HCT116 (cell line): Measurements from ENCODE around the gene THSD4. TPM values are rescaled to one million over a fixed set of nuclear protein-coding genes. Genes with fewer than 3 reads are reported as not detected.

Experiments used
- ATAC-seq: fragments of 200-7000 bp; cut with Tn5 transposase; 2 replicates; pipeline ENCODE4 v1.9.1; 2020; ENCODE audit warnings: mild to moderate bottlenecking, moderate library complexity
- BruUV-seq: library from RNA; stranded (reverse); fragments of 400-500 nt; replicated peaks from 2 replicates; lab custom pipeline; 2021; lab: Mats Ljungman, UMichigan
- CTCF ChIA-PET: fragments of 300-600 bp; sonication (Branson Sonifier 250); formaldehyde crosslinking; loops from one replicate; lab custom pipeline; 2021; ENCODE audit warnings: antibody characterized with exemption; lab: Charles Lee
- POLR2A ChIA-PET: fragments of 300-600, 350-600 bp; sonication (Branson Sonifier 250); formaldehyde crosslinking; loops from one replicate; lab custom pipeline; 2021; ENCODE audit warnings: antibody characterized with exemption; lab: Charles Lee
- RAD21 ChIA-PET, 2 experiments: fragments of 300-600 bp; sonication (Branson Sonifier 250); formaldehyde crosslinking; loops; one replicate each; lab custom pipeline; 2023; ENCODE audit warnings: low total read pairs in 2 of 2; ENCODE audit not compliant: uncharacterized antibody in 2 of 2, unreplicated experiment in 2 of 2, low non-redundant PET in 1 of 2; lab: Charles Lee
- DNase-seq: peaks from one replicate; pipeline ENCODE4 v3.0.0-alpha.2; 2010; ENCODE audit warnings: low read depth, low spot score
- H2AFZ ChIP-seq: fragments of 200-600 bp; shearing (Covaris generic), sonication (generic); 2 replicates; pipeline ENCODE4 v1.6.1; 2017; ENCODE audit warnings: low read depth, mixed run types, mixed read lengths, antibody characterized with exemption, low read length; ENCODE audit not compliant: poor library complexity, severe bottlenecking
- H3K27ac ChIP-seq: 2 replicates; pipeline ENCODE4 v1.5.1; 2012; ENCODE audit warnings: low read depth, low read length
- H3K27me3 ChIP-seq: fragments of 200-600 bp; sonication (generic); 2 replicates; pipeline ENCODE4 v1.6.1; 2016; ENCODE audit warnings: mixed run types, low read length, mixed read lengths; ENCODE audit not compliant: insufficient read depth
- H3K36me3 ChIP-seq, 2 experiments: fragments of 200-500 bp in 1 of 2; fragments of 200-600 bp in 1 of 2; sonication (Bioruptor generic) in 1 of 2; sonication (generic) in 1 of 2; 2 replicates each; pipeline versions ENCODE4 v1.5.1 to v1.6.1; 2014 to 2016; ENCODE audit warnings: low read length in 2 of 2, inconsistent platforms in 1 of 2, mixed read lengths in 1 of 2, mixed run types in 1 of 2; ENCODE audit not compliant: insufficient read depth in 2 of 2, control insufficient read depth in 1 of 2
- H3K4me1 ChIP-seq, 2 experiments: fragments of 200-600 bp in 1 of 2; sonication (generic) in 1 of 2; 2 replicates each; pipeline versions ENCODE4 v1.5.1 to v1.6.1; 2012 to 2017; ENCODE audit warnings: low read length in 2 of 2, inconsistent platforms in 1 of 2, mild to moderate bottlenecking in 1 of 2, mixed read lengths in 1 of 2, mixed run types in 1 of 2, moderate library complexity in 1 of 2; ENCODE audit not compliant: insufficient read depth in 2 of 2, control insufficient read depth in 1 of 2
- H3K4me2 ChIP-seq: fragments of 200-600 bp; sonication (generic); 2 replicates; pipeline ENCODE4 v1.6.1; 2017; ENCODE audit warnings: mixed run types, low read length, mixed read lengths
- H3K4me3 ChIP-seq, 2 experiments: fragments of 200-600 bp in 1 of 2; sonication (generic) in 1 of 2; replicated peaks in 1 of 2; 2 replicates each; pipeline ENCODE4 v1.5.1; 2011 to 2016; ENCODE audit warnings: low read length in 2 of 2, control low read depth in 1 of 2, low read depth in 1 of 2, mild to moderate bottlenecking in 1 of 2, mixed read lengths in 1 of 2, mixed run types in 1 of 2
- H3K79me2 ChIP-seq: fragments of 200-600 bp; sonication (generic); 2 replicates; pipeline ENCODE4 v1.6.1; 2017; ENCODE audit warnings: mild to moderate bottlenecking, mixed run types, low read length, moderate library complexity, mixed read lengths; ENCODE audit not compliant: insufficient read depth
- H3K9ac ChIP-seq: fragments of 200-600 bp; sonication (generic); 2 replicates; pipeline ENCODE4 v1.6.1; 2016; ENCODE audit warnings: low read length, mixed read lengths
- H3K9me2 ChIP-seq: fragments of 200-600 bp; sonication (generic), shearing (Covaris generic); 2 replicates; pipeline ENCODE4 v1.6.1; 2017; ENCODE audit warnings: mixed run types, mild to moderate bottlenecking, moderate library complexity; ENCODE audit not compliant: insufficient read depth
- H3K9me3 ChIP-seq, 2 experiments: fragments of 200-500 bp in 1 of 2; fragments of 200-600 bp in 1 of 2; sonication (Bioruptor generic) in 1 of 2; sonication (generic) in 1 of 2; 2 replicates each; pipeline ENCODE4 v1.6.1; 2014 to 2017; ENCODE audit warnings: low read length in 2 of 2, mixed read lengths in 2 of 2, inconsistent platforms in 1 of 2, low read depth in 1 of 2, mild to moderate bottlenecking in 1 of 2, mixed run types in 1 of 2, moderate library complexity in 1 of 2; ENCODE audit not compliant: control insufficient read depth in 1 of 2, insufficient read depth in 1 of 2
- H4K20me1 ChIP-seq: fragments of 200-600 bp; sonication (generic), shearing (Covaris generic); 2 replicates; pipeline ENCODE4 v1.6.1; 2017; ENCODE audit warnings: mixed run types, mild to moderate bottlenecking, moderate library complexity; ENCODE audit not compliant: insufficient read depth
- CEBPB ChIP-seq: IDR thresholded peaks from 2 replicates; pipeline ENCODE4 v1.6.1; 2012; ENCODE audit warnings: low read depth
- EGR1 ChIP-seq: IDR thresholded peaks from 2 replicates; pipeline ENCODE4 v1.6.1; 2012; ENCODE audit warnings: low read depth
- ELF1 ChIP-seq: IDR thresholded peaks from 2 replicates; pipeline ENCODE4 v1.6.1; 2012; ENCODE audit warnings: low read depth, borderline replicate concordance
- EZH2 ChIP-seq: fragments of 200-600 bp; sonication (generic); IDR thresholded peaks from 2 replicates; pipeline ENCODE4 v1.6.1; 2017; ENCODE audit warnings: antibody characterized with exemption, mixed run types
- JUND ChIP-seq: IDR thresholded peaks from 2 replicates; pipeline ENCODE4 v1.6.1; 2012
- POLR2AphosphoS5 ChIP-seq: IDR thresholded peaks from 2 replicates; pipeline ENCODE4 v1.6.1; 2011; ENCODE audit warnings: mild to moderate bottlenecking, low read depth, low read length, moderate library complexity
- SIN3A ChIP-seq: IDR thresholded peaks from 2 replicates; pipeline ENCODE4 v1.6.1; 2012; ENCODE audit warnings: low read depth
- SP1 ChIP-seq: IDR thresholded peaks from 2 replicates; pipeline ENCODE4 v1.6.1; 2012; ENCODE audit warnings: low read depth
- SRF ChIP-seq: IDR thresholded peaks from 2 replicates; pipeline ENCODE4 v1.6.1; 2012; ENCODE audit warnings: low read depth
- YY1 ChIP-seq: IDR thresholded peaks from 2 replicates; pipeline ENCODE4 v1.6.1; 2011; ENCODE audit warnings: low read length, low read depth, moderate library complexity, mild to moderate bottlenecking; ENCODE audit not compliant: insufficient replicate concordance; ENCODE audit errors: extremely low read depth
- ZFX ChIP-seq: fragments of 450-650 bp; IDR thresholded peaks from 2 replicates; pipeline ENCODE4 v1.6.1; 2017
- intact Hi-C: fragments of 100-400 bp; cut with micrococcal nuclease; formaldehyde crosslinking; loops from 2 replicates; pipeline ENCODE4 v1.10.0; 2022
- total RNA-seq: library from RNA; stranded (reverse); gene quantifications from one replicate; pipeline ENCODE4 v1.2.1, GENCODE V29; 2021; ENCODE audit not compliant: unreplicated experiment
- TF ChIP-seq, protein P1 (sequence below): IDR thresholded peaks from 2 replicates; pipeline ENCODE4 v1.6.1; 2012
- TF ChIP-seq, protein P2 (sequence below): IDR thresholded peaks from 2 replicates; pipeline ENCODE4 v1.6.1; 2011; ENCODE audit warnings: mild to moderate bottlenecking, low read length, moderate library complexity; ENCODE audit not compliant: insufficient replicate concordance; ENCODE audit errors: extremely low read depth
- TF ChIP-seq, protein P3 (sequence below): IDR thresholded peaks from 2 replicates; pipeline ENCODE4 v1.6.1; 2012

The THSD4 gene
- total RNA-seq, 1 experiment from 2014 or later: 30.5 TPM

DNA sequence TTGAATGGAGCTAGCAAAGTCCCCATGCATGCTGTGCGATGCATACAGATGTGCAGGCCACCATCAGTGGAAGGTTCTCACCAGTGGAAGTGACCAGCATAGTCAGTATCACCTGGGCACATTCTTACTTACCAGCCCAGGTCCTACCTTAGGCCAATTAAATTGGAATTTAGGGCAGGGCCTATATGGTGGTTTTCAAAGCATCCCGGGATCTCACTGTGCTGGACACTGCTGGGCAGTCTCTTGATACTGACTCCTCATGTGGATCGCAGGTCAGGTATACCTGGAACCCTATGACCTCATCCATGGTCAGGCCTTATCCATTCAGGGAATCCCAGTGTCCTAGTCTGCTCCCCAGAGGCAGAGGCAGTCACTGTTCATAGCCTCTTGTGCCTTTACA, 358.5 kb downstream of the THSD4 start:
- Histone ChIP-seq H3K79me2 (no peaks in the 10 kb centered on the region), H3K9me2 (no peaks in the 10 kb centered on the region), H3K9me3 (no peaks in the 10 kb centered on the region), H3K27me3 (no peaks in the 10 kb centered on the region), H3K9ac (no peak overlapping the region), H3K36me3 (no peaks in the 10 kb centered on the region), H3K4me2 (no peak overlapping the region), H3K4me1 (peaks cover 11 to 12% of the 10 kb centered on the region in 2 experiments), H3K4me3 (no peak overlapping the region), H4K20me1 (no peaks in the 10 kb centered on the region), H3K27ac (no peak overlapping the region), H2AFZ (no peak overlapping the region)
- intact Hi-C loops: no loop called here
- DNase-seq (no peak), ATAC-seq (no peak)
- RAD21 ChIA-PET: no interaction called here
- CTCF ChIA-PET: no interaction called here
- POLR2A ChIA-PET: no interaction called here
- no peak for TF ChIP-seq SP1
- no peak for TF ChIP-seq ZFX
- TF ChIP-seq ELF1: no peak
- BruUV-seq: no TSS peak

DNA sequence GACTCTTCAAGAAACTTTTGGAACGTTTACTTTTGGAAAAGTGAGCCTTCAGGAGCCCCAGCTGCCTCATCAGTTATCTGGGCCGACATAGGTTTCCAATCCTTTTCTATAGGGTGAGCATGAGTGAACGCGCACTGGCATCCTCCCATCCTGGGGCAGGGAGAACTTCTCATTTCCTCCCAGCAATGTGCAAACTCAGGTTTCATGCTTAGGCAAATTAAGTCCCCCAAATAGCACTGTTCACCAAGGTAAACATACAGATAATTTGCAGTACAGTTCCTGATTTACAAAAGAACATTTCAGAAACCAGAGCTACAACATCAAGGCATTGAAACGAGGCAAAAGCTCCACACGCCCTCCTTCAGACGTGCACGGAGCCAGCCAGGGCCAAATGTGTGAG, 361.6 kb downstream of the THSD4 start:
- DNase-seq: no peak

DNA sequence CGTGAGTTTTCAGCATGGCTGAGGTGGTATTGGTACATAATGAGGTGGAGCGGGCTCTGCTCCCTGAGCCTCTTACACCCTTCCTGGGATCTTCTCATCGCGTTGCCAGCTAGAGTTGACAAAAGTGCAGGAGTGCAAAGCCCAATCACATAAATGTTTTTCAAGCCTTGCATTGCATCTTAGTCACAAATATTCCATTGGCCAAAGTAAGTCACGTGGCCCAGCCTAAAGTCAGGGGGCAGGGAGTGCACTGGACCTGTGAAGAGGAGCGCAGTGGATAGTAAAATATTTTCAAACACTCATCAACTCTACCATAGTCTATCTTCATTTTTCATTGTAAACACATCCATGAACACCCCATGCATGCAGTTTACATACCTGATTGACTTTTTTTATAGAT, 365.3 kb downstream of the THSD4 start:
- Histone ChIP-seq H2AFZ (no peak overlapping the region), H4K20me1 (no peaks in the 10 kb centered on the region), H3K79me2 (no peaks in the 10 kb centered on the region), H3K27ac (no peak overlapping the region), H3K9me2 (no peaks in the 10 kb centered on the region), H3K27me3 (no peaks in the 10 kb centered on the region), H3K4me2 (no peak overlapping the region), H3K9me3 (no peaks in the 10 kb centered on the region), H3K9ac (no peak overlapping the region), H3K36me3 (no peaks in the 10 kb centered on the region), H3K4me1 (no peaks in the 10 kb centered on the region), H3K4me3 (no peak overlapping the region)
- DNase-seq: no peak
- ChIA-PET CTCF (no interaction called here), POLR2A (no interaction called here), RAD21 (no interaction called here)
- intact Hi-C loops: no loop called here
- BruUV-seq: no TSS peak
- ATAC-seq: no peak
- TF ChIP-seq EZH2 (no peak), CEBPB (no peak), EGR1 (no peak), POLR2AphosphoS5 (no peak), SRF (no peak), YY1 (no peak), ZFX (no peak), JUND (no peak)
- TF ChIP-seq, protein P1, sequence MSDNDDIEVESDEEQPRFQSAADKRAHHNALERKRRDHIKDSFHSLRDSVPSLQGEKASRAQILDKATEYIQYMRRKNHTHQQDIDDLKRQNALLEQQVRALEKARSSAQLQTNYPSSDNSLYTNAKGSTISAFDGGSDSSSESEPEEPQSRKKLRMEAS: no peak
- TF ChIP-seq, protein P2, sequence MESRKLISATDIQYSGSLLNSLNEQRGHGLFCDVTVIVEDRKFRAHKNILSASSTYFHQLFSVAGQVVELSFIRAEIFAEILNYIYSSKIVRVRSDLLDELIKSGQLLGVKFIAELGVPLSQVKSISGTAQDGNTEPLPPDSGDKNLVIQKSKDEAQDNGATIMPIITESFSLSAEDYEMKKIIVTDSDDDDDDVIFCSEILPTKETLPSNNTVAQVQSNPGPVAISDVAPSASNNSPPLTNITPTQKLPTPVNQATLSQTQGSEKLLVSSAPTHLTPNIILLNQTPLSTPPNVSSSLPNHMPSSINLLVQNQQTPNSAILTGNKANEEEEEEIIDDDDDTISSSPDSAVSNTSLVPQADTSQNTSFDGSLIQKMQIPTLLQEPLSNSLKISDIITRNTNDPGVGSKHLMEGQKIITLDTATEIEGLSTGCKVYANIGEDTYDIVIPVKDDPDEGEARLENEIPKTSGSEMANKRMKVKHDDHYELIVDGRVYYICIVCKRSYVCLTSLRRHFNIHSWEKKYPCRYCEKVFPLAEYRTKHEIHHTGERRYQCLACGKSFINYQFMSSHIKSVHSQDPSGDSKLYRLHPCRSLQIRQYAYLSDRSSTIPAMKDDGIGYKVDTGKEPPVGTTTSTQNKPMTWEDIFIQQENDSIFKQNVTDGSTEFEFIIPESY: no peak
- TF ChIP-seq, protein P3, sequence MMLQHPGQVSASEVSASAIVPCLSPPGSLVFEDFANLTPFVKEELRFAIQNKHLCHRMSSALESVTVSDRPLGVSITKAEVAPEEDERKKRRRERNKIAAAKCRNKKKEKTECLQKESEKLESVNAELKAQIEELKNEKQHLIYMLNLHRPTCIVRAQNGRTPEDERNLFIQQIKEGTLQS: no peak

More for the DNA sequence above, 361.6 kb downstream of the THSD4 start:
- H3K9me2 ChIP-seq: no peaks in the 10 kb centered on the region
- no peak overlapping the region for H3K27ac ChIP-seq
- no peak for ATAC-seq
- intact Hi-C loops: no loop called here
- no peaks in the 10 kb centered on the region for H3K36me3 ChIP-seq
- H3K9ac ChIP-seq: no peak overlapping the region
- no peak overlapping the region for H2AFZ ChIP-seq
- RAD21 ChIA-PET: no interaction called here
- no peak for TF ChIP-seq SIN3A
- TF ChIP-seq, all 23 proteins: peak for 0
- H3K4me2 ChIP-seq: no peak overlapping the region
- H3K79me2 ChIP-seq: no peaks in the 10 kb centered on the region
- no peaks in the 10 kb centered on the region for H3K9me3 ChIP-seq
- H3K27me3 ChIP-seq: no peaks in the 10 kb centered on the region
- H4K20me1 ChIP-seq: no peaks in the 10 kb centered on the region
- H3K4me1 ChIP-seq: peaks cover under 1% of the 10 kb centered on the region in 2 experiments; a peak in 3 of 4 replicates
- no TSS peak for BruUV-seq
- CTCF ChIA-PET: interaction anchor here (2.0 kb wide), 1 partner anchor 8 kb away, joined by 8 read pairs; no protein-coding TSS in a partner anchor
- POLR2A ChIA-PET: no interaction called here
- no peak overlapping the region for H3K4me3 ChIP-seq
